Stimulated activated CD4-positive, alpha-beta T cell treated with anti-CD3 and anti-CD28 coated beads, Interleukin-1b, Interleukin-23, amount 100 ng/mL, for 4 hours (primary cell): ENCODE measurements around the gene ABHD12.
"Not testable (repeated sequence)": the region's sequence is repeated elsewhere in the genome, so short reads cannot be mapped to it uniquely, and the experiment has no call there.

Experiments used
- DNase-seq, 2 donors: peaks; one replicate each; pipeline ENCODE4 v3.0.0-alpha.2; 2020; ENCODE audit warnings: low read depth in 2 of 2

ABHD12 gene

DNA sequence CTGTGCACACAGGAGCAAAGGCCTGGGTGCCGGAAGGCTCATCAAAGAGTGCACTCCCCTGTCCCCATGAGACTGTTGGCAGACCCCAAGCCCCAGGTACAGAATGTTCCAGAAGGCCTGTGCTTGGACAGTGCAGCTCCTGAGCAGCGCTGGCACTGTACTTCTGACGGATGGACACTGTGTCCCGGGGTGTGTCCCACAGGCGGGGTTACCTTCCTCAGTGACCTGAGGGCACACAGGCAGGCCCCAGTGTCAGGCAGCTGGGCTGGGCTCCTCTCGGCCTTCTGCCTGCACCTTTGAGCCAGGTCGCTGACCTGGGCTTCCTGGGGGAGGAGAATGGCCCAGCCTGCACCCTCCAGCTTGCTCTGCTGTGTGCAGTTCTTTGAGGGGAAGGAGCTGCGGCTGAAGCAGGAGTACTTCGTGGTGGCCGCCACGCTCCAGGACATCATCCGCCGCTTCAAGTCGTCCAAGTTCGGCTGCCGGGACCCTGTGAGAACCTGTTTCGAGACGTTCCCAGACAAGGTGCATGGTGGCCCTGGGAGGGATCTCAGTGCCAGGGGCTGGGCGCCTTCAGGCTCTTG is 112.6 kb downstream of the ABHD12 start:
- no peak for DNase-seq

DNA sequence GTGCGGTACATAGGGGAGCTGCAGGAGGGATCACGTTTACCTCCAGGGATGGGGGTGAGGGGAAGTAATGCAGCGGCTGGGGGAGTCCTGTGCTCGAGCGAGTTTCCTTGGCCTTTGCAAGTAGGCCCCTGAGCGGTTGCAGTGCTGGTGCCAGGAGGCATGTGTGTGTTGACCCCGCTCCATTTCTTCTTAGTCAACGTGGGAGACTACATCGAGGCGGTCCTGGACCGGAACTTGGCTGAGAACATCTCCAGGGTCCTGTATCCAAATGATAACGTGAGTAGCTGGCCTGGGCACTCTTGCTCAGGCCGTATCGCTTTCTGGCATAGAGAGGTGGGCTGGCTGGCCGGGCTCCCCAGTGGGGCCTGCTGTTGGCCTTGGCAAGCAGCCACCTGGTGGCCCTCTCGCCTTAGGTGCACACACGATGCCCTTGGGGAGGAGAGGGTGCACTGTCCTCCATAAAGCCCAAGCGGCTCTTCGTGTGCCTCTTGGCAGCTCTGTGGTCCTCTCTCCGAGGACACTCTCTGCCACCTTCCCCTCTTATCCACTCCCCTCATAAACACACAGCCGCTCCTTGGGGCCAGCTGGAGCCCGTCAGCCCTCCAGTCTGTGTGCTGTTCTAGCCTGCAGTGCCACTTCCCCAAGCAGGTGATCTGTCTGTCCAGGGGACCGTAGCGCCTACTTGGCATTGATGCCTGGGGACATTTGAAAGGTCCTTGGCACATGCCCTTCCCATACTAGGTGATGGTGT is 113.4 kb downstream of the ABHD12 start:
- DNase-seq, result no peak

DNA sequence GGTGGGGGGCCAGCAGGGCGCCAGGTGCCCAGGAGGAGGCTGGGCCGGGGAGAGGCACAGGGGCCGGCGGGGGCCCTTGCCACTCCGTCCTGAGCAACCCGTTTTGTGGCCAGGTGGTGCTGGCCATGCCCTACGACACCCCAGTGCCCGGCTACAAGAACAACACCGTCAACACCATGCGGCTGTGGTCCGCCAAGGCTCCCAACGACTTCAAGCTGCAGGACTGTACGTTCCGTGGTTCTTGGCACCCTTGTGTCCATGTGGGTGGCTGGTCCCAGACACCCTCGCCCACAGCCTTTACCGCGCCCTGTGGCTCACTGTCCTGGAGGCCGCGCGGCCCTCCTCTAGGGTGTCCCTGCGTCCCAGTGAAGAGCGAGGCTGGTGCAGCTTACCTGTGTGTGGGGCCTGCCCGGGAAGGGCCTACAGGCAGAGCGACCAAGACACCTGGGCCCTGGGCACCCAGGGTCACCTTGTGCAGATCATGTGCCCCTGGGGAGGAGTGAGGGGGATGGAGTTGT is 114.0 kb downstream of the ABHD12 start:
- no peak for DNase-seq

DNA sequence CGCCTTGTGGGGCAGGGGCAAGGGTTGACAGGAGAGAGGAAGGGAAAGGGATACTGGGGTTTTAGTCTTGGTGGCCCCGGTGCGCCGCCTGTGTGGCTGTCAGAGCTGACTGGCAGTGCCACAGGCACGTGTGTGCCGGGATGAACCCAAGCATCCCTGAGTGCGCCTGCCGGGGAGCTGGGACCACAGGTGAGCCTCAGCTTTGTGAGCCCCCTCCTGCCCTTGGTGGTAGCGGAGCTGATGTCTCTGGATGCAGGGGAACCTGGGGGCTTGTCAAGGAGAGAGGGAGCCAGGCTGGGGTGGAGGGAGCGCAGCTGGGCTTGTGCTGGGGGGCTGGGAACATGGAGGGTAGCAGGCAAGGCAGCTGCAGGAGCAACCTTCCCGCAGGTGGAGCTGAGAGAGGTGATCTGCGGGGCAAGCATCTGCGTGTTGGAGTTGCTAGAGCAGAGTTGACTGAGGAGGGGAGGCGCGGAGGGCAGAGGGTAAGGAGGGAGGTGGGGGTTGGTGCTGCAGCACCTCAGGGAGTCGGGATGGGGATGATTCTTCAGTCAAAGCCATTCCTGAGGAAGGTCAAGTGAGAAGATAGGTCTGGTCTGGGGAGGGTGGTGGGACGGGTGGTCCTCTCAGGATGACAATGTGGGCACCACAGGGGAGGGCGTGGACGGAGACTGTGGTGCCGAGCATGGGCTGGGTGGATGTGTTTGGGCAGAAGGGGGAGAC is 114.7 kb downstream of the ABHD12 start:
- DNase-seq, result no peak

DNA sequence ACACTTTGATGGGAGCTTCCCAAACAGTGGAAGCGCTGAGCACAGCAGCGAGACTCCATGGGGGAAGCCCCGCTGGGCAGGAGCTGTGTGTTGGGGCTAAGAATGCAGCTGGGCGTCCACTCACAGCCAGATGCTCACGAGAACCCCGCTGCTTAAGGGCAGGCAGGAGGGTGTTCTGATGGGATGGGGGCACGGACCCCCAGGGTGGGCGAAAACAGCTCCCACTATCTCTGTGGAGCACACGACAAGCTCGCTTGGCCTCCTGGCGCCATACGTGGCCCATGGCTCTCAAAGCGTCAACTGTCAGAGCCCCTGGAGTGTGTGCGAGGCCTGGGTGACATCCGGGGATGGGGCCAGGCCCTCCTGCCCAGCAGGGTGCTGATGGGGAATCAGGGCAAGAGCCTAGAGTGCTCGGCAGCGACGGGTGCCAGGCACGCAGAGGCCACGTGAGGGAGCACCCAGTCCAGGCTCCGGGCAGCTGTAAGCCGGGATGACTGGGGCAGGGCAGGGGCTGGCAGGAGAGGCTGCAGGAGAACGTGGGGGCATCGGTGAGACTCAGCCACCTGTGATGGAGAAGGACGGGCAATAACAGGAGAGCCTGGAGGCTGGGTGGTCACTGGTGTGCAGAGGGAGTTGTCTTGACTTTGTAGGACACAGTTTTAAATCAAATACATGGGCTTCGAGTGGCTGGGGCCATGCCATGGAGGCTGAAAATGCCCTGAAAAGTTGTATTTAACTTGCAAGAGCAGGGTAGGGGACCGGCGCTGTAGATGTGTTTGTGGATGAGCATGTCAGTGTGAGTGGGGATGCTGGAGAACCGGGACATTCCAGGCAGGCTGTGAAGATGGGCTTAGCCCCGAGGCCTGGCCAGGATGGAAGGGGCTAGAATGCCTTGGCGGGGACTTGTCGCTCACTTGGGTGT is 115.5 kb downstream of the ABHD12 start:
- no peak for DNase-seq

DNA sequence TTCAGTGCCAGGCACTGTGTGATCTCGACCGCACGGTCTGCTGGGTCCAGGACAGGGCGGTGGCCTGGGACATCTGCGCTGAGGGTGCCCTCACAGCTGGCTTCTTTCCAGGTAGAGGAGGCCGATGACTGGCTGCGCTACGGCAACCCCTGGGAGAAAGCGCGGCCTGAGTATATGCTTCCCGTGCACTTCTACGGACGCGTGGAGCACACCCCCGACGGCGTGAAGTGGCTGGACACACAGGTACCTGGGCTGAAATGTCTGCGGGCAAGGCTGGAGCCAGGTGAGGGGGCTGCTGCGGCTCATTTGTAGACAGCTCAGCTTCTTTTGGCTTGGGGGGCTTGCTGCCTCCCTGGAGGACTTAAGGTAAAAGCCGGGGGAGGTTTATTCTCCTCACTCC is 116.2 kb downstream of the ABHD12 start:
- no peak for DNase-seq

DNA sequence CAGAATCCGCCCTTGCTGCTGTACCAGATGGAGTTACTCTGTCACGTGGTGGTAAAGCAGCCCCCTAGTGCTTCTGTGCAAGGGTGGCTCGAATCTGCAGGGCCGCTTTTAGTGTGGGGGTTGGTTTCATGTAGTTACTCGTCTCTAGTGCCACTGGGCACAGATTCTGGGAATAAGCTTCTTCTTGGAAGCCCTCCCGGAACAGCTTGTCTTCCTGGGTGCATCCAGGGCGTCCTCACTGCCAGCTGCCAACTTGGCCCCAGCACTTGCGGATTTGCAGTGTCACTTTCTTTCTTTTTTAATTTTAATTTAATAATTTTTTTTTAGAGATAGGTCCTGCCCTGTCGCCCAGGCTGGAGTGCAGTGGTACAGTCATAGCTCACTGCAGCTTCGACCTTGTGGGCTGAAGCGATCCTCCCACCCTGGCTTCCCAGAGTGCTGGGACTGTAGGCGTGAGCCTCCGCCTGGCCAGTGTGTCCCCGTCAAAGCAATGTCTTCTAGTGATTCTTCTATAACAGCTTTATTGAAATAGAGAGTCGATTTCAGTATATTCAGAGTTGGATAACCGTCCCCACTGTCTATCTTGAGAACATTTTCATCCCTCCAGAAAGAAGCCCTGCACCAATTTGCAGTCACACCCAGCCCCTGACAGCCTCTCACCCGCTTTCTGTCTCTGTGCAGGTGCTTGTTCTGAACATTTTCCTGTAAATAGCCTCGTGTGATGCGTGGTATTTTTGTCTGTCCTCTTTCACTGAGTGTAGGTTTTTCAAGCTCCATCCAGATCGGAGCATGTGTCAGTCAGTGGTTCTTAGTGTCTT is 116.9 kb downstream of the ABHD12 start:
- DNase-seq, result no peak

DNA sequence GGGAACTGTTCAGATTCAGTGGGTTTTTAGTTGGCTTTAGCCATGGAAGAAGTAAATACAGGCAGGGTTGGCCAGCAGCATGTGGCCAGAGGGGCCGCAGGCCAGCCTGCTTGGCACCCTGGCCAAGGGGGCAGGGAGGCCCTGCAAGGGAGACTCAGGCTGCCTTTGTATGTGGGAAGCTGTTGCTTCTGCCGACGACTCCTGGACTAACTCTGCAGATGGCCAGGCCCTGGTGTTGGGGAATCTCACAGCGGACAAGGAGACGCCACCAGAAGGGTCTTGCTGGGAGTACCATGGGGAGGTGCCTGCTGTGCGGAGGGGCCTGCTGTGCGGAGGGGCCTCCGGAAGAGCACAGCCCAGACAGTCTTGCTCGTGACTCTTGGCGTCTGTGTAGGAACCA is 117.6 kb downstream of the ABHD12 start:
- DNase-seq, result no peak

DNA sequence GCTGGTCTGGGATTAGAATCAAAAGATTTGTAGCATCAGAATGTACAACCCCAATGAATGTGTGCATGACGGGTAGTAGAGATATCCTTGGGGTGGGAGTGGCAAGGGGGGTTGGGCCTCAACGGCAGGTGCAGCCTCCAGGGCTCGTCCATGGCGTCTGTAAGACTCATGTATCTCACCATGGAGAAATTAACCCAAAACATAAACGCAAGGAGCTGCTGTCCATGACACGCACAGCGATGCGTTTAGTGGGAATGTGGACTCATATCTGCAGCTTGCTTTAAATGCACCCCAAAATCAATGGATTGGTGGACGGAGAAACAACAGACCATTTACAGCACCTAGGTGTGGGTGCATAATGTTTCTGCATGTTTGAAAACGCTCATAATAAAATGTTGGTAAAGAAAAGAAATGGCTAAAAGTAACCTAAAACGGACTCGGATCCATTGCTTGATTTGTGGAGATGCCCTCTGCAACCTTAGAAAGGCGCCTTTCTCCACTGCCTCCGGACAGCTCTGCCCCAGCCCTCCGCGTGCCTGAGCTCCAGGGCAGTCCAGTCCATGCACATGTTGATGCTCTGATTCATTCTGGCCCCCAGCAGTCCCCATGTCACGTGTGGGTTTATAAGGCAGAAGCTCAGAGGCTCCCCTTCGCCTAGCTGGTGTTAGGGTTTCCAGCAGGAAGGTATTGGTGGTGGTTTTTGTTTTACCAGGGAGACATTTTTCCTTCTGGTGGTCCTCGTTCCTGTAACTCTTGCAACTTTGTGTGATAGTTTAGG is 118.2 kb downstream of the ABHD12 start:
- no peak for DNase-seq

DNA sequence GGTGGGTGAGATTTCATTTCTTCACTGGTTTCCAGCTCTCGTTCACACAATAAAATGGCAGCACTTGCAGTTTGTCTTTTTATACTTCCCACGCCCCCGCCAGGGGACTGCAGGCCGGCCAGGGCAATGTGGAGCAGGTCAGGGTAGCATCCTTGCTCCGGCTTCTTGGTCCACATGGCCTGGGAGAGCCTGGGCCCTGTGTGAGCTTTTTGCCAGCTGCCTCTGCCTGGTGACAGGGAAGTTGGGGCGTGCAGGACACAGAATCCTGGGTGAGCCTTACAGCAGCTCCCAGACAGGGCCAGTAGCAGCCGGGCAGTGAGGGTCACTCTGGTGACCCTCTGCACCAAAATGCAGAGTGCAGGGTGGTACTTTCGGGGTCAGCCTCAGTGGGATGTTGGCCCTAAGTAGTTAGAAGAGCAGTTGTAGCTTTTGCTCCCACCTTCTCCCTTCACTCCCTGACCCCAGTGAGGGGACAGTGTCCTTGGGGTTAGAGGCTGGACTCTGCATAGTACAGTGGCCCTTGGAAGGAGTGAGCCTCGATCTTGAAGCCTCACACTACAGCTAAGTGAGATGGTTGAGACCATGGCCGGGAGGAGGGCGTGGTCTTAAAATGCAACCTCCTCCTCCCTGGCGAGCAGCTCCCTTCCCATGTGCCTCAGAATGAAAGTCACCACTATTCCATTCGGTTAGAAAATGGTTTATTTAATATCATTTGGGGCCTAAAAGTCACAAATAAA is 119.0 kb downstream of the ABHD12 start:
- no peak for DNase-seq

DNA sequence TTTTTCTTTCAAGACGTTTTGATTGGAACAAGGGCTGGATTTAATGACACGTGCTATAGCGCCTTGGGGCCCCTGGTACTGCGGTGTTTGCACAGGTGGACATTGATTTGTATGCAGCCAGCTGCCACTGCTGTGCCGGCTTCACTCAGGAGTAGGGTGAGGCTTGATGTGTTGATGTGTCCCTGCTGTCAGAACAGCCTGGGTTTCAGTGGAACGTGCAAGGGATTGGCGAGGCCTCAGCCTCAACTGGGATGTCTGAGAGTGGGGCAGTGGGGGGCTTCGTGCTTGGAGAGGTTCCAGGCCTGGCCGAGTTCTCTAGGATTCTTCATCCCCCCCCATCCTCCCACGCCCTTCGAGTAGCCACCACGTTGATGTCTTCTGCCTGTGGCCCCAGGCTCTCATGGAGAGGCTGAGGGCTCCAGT is 119.8 kb downstream of the ABHD12 start:
- no peak for DNase-seq

DNA sequence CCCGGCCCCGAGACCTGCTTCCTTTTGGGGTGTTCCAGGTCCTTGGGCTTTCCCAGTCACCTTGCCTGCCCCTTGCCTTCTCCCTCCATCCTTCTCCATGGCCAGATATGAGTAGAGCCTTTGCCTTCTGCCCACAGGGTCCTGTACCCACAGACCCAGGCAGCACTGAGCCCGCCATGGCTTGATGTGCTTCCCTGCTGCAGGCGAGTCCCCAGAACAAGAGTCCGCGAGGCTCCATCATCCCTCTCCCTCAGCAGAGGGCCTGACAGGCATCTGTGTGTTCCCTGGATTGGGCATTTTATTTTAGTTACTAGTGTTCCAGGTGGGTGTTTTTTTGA is 120.8 kb downstream of the ABHD12 start:
- no peak for DNase-seq

DNA sequence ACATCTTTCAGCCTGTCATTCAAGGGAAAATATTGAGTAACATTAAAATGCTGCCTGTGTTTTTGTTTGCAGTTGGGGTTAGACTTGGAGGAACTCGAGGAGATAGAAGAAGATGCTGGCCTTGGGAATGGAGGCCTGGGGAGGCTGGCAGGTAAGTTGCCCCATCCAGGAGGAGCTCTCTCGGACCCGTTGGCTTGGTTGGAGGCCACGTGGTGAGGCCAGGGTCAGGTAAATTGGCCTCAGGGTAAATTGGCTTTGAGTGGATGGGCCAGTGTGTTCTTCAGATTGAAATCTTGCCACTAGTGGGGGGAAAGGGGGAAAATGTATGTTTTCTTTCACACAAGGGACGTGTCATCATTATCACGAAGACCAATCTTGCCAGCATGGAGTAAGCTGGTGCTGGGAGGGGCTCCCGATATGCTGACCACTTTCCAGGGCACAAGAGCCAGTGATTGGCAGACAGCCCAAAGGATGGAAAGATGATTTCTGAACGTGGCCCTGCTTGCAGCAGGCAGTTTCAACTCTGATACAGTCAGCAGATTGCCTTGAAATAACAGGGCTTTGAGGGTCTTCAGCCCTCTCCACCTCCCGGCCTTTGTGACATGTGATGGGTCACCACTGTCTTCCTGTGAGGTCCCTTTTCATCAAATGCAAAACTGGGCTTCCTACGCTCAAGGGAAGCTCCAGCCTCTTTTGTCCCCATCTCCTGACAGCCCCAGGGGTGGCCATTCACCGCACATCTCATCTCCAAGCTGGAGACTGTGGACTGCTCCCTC is 121.4 kb downstream of the ABHD12 start:
- no peak for DNase-seq

DNA sequence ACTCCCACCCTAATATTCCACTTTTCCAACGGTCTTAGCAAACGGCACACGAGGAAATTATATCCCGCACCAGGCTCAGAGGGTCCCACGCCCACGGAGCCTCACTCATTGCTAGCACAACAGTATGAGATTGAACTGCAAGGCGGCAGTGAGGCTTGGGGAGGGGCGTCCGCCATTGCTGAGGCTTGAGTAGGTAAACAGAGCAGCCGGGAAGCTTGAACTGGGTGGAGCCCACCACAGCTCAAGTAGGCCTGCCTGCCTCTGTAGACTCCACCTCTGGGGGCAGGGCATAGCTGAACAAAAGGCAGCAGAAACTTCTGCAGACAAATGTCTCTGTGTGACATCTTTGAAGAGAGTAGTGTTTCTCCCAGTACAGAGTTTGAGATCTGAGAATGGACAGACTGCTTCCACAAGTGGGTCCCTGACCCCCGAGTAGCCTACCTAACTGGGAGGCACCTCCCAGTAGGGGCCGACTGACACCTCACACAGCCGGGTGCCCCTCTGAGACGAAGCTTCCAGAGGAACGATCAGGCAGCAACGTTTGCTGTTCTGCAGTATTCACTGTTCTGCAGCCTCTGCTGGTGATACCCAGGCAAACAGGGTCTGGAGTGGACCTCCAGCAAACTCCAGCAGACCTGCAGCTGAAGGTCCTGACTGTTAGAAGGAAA is 129.7 kb downstream of the ABHD12 start:
- not testable (repeated sequence) for DNase-seq

DNA sequence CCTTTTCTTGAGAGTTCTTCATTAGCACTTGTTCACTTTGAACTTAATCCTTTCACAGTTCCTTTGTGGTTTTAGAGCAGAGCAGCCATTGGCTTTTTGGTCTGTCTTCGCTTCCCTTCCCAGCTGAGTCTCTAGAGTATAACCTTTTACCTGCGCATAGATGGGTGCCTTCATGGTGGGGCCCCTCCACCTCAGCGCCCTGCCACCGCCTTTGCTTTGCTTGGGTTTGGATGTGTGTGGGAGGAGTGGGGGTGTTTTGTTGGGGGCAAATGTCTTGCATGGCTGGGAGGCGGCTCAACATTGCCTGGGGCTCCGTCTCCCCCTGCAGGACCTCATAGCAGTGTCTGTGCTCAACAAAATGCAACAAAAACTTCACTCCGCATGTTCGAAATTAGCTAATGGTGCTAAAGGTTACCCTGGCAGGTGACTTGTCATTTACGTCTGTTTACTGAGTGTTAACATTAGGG is 130.8 kb downstream of the ABHD12 start:
- DNase-seq, result no peak

DNA sequence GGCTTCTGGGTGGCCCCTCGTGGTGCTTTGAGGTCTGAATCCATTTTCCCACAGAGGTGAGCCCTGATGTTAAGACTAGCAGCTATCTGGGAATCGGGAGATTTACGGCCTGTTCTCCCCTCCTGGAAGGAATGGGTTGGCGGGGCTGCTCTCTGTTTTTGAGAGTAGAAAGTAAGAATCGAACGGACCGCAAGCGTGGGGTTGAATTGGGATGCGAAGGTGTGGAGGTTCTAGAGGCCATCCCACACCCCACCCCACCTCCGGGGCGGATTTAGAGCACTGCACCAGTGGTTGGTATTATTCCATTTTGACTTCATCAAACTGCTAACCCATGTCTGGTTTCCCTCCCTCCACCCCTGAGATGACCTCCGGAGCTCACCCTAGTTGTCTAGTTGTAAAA is 131.3 kb downstream of the ABHD12 start:
- no peak for DNase-seq

DNA sequence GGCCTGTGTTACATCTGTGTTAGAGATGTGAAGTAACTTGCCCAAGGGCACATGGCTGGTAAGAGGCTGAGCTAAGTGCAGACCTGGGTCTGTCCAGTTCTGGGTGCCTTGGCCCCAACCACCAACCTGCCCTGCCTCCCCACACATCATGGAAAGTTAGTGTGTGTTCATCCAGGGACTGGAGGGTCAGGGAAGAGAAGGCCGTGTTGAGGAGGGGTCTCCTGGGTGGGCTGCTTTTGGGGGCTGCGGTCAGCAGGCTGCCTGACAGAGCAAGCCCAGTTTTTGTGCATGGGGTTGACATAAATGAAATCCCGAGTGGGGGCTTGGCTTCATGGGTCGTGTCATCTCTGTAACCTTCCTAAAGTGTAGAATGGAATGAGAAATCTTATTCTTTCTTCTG is 131.8 kb downstream of the ABHD12 start:
- no peak for DNase-seq

DNA sequence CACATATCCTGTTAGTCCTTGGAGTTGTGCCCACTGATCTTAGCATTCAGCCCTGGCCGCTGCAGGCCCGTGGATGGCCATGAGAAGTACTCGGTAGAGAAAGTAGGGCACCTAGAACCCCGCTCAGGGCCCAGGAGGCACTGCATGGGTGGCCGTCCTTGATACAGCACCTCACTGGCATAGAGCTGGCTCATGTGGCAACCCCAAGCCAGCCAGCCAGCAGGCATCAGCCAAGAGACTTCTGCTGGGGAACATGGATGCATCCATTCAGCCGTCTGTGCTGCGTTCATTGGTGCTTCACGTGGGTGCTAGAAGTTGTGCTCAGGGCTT is 132.2 kb downstream of the ABHD12 start:
- DNase-seq, result no peak
